SK-N-SH (cell line): ENCODE results near the gene BBS2. TPM values are rescaled to one million over a fixed set of nuclear protein-coding genes. Genes with fewer than 3 reads are reported as not detected.

ENCODE experiments used
- CTCF ChIA-PET: fragments of 300-600, 350-600 bp; formaldehyde crosslinking; extraction: SDS; loops from one replicate; lab custom pipeline; 2021; lab: Yijun Ruan, JAX
- POLR2A ChIA-PET: fragments of 350-600 bp; sonication (Branson Sonifier 250); formaldehyde crosslinking; extraction: SDS; loops from one replicate; lab custom pipeline; 2020; ENCODE audit warnings: antibody characterized with exemption, inconsistent platforms; lab: Yijun Ruan, JAX
- DNase-seq: peaks from one replicate; pipeline ENCODE4 v3.0.0; 2012
- H2AFZ ChIP-seq: fragments of 200-600 bp; sonication (generic); 2 replicates; pipeline ENCODE4 v1.8.1; 2016; ENCODE audit warnings: antibody characterized with exemption, mild to moderate bottlenecking, low read depth
- H3F3A ChIP-seq: fragments of 200-600 bp; sonication (generic); replicated peaks from 2 replicates; pipeline ENCODE3; 2016; ENCODE audit warnings: antibody characterized with exemption, mild to moderate bottlenecking; ENCODE audit not compliant: insufficient read depth
- H3K27ac ChIP-seq, 2 experiments: fragments of 200-500 bp in 1 of 2; fragments of 200-600 bp in 1 of 2; sonication (Bioruptor generic) in 1 of 2; sonication (generic), shearing (Covaris generic) in 1 of 2; 2 replicates each; pipeline versions ENCODE4 v1.5.1 to v1.6.1; 2014 to 2016; ENCODE audit warnings: low read depth in 2 of 2, inconsistent platforms in 1 of 2, low read length in 1 of 2, mild to moderate bottlenecking in 1 of 2, mixed read lengths in 1 of 2
- H3K27me3 ChIP-seq: fragments of 200-600 bp; sonication (generic), shearing (Covaris generic); 2 replicates; pipeline ENCODE4 v1.6.1; 2016; ENCODE audit warnings: mixed run types; ENCODE audit not compliant: insufficient read depth
- H3K36me3 ChIP-seq, 2 experiments: fragments of 200-500 bp in 1 of 2; fragments of 200-600 bp in 1 of 2; sonication (Bioruptor generic) in 1 of 2; sonication (generic) in 1 of 2; replicated peaks in 1 of 2; 2 replicates each; pipeline versions ENCODE3 to v1.5.1; 2014 to 2016; ENCODE audit warnings: low read length in 1 of 2, mild to moderate bottlenecking in 1 of 2; ENCODE audit not compliant: insufficient read depth in 2 of 2, control insufficient read depth in 1 of 2
- H3K4me1 ChIP-seq, 2 experiments: fragments of 200-500 bp in 1 of 2; fragments of 200-600 bp in 1 of 2; sonication (Bioruptor generic) in 1 of 2; sonication (generic), shearing (Covaris generic) in 1 of 2; 2 replicates each; pipeline versions ENCODE4 v1.5.1 to v1.6.1; 2014 to 2016; ENCODE audit warnings: low read depth in 1 of 2, low read length in 1 of 2, mixed run types in 1 of 2; ENCODE audit not compliant: insufficient read depth in 2 of 2, control insufficient read depth in 1 of 2
- H3K4me2 ChIP-seq: fragments of 200-600 bp; sonication (generic), shearing (Covaris generic); 2 replicates; pipeline ENCODE4 v1.6.1; 2017; ENCODE audit warnings: mixed run types
- H3K4me3 ChIP-seq, 2 experiments: fragments of 200-500 bp in 1 of 2; fragments of 200-600 bp in 1 of 2; sonication (Bioruptor generic) in 1 of 2; sonication (generic), shearing (Covaris generic) in 1 of 2; 2 replicates each; pipeline versions ENCODE4 v1.5.1 to v1.8.1; 2014 to 2016; ENCODE audit warnings: low read depth in 2 of 2, inconsistent platforms in 1 of 2, low read length in 1 of 2, mild to moderate bottlenecking in 1 of 2, mixed read lengths in 1 of 2, moderate library complexity in 1 of 2
- H3K79me2 ChIP-seq: fragments of 200-600 bp; sonication (generic); 2 replicates; pipeline ENCODE4 v1.8.1; 2017; ENCODE audit warnings: mild to moderate bottlenecking; ENCODE audit not compliant: insufficient read depth
- H3K9ac ChIP-seq: fragments of 200-600 bp; sonication (generic); 2 replicates; pipeline ENCODE4 v1.6.1; 2017; ENCODE audit warnings: mixed run types
- H3K9me2 ChIP-seq: fragments of 200-600 bp; sonication (generic); 2 replicates; pipeline ENCODE4 v1.6.1; 2017; ENCODE audit warnings: mixed run types
- H3K9me3 ChIP-seq: fragments of 200-600 bp; sonication (generic); 2 replicates; pipeline ENCODE4 v1.6.1; 2017; ENCODE audit warnings: mixed run types, mild to moderate bottlenecking, moderate library complexity
- H4K20me1 ChIP-seq: fragments of 200-600 bp; sonication (generic); 2 replicates; pipeline ENCODE4 v1.6.1; 2017; ENCODE audit warnings: mild to moderate bottlenecking, mixed run types; ENCODE audit not compliant: insufficient read depth
- ELF1 ChIP-seq: IDR thresholded peaks from 2 replicates; pipeline ENCODE4 v1.4.0; 2012
- FOSL2 ChIP-seq: IDR thresholded peaks from 2 replicates; pipeline ENCODE4 v1.4.0; 2012; ENCODE audit warnings: low read depth, mild to moderate bottlenecking, moderate library complexity, borderline replicate concordance
- GABPA ChIP-seq: IDR thresholded peaks from 2 replicates; pipeline ENCODE4 v1.4.0; 2012; ENCODE audit warnings: low read depth, mild to moderate bottlenecking
- JUND ChIP-seq: IDR thresholded peaks from 2 replicates; pipeline ENCODE4 v1.4.0; 2012
- MEF2A ChIP-seq: IDR thresholded peaks from 2 replicates; pipeline ENCODE4 v1.4.0; 2012; ENCODE audit warnings: low read depth, borderline replicate concordance
- MXI1 ChIP-seq: IDR thresholded peaks from 2 replicates; pipeline ENCODE4 v1.6.1; 2012; ENCODE audit warnings: mild to moderate bottlenecking, low read depth, low read length, improper control_type of control experiment
- RAD21 ChIP-seq: IDR thresholded peaks from 2 replicates; pipeline ENCODE4 v1.6.1; 2012; ENCODE audit warnings: mild to moderate bottlenecking, low read length
- RCOR1 ChIP-seq: fragments of 150-350 bp; IDR thresholded peaks from 2 replicates; pipeline ENCODE4 v1.6.1; 2017; ENCODE audit warnings: antibody characterized with exemption, low read length
- RXRA ChIP-seq: IDR thresholded peaks from 2 replicates; pipeline ENCODE4 v1.4.0; 2012; ENCODE audit warnings: low read depth, mild to moderate bottlenecking, borderline replicate concordance
- SIN3A ChIP-seq: IDR thresholded peaks from 2 replicates; pipeline ENCODE4 v1.6.1; 2012; ENCODE audit warnings: low read depth, mild to moderate bottlenecking, low read length, moderate library complexity, borderline replicate concordance
- TAF1 ChIP-seq: IDR thresholded peaks from 2 replicates; pipeline ENCODE4 v1.6.1; 2012; ENCODE audit warnings: low read depth, mild to moderate bottlenecking, low read length, moderate library complexity, borderline replicate concordance
- TCF12 ChIP-seq: IDR thresholded peaks from 2 replicates; pipeline ENCODE4 v1.4.0; 2012
- TEAD4 ChIP-seq: IDR thresholded peaks from 2 replicates; pipeline ENCODE4 v1.4.0; 2012; ENCODE audit warnings: mild to moderate bottlenecking, borderline replicate concordance; ENCODE audit not compliant: insufficient read depth
- ZBTB33 ChIP-seq: IDR thresholded peaks from 2 replicates; pipeline ENCODE4 v1.4.0; 2012; ENCODE audit warnings: low read depth, borderline replicate concordance
- WGBS: methylation state at CpG from one replicate; pipeline ENCODE4 v1.1.6; 2017; ENCODE audit warnings: low lambda C conversion rate; 5-methylcytosine and 5-hydroxymethylcytosine counted together
- polyA plus RNA-seq, 3 experiments: library from polyadenylated mRNA; depleted of rRNA; stranded (reverse); fragments of >200 nt; gene quantifications; 2 replicates each; pipeline ENCODE4 v1.2.3, GENCODE V29; 2012
- TF ChIP-seq, protein P1 (sequence below): fragments of 150-350 bp; IDR thresholded peaks from 2 replicates; pipeline ENCODE4 v1.6.1; 2017; ENCODE audit warnings: antibody characterized with exemption, low read length, low read depth, borderline replicate concordance
- TF ChIP-seq, protein P2 (sequence below): fragments of 200-600 bp; sonication (generic); IDR thresholded peaks from 2 replicates; pipeline ENCODE4 v1.6.1; 2017; ENCODE audit warnings: antibody characterized with exemption, mild to moderate bottlenecking, moderate library complexity

Gene BBS2
- polyA plus RNA-seq, 1 of the 3 experiments (the other 2 are of a cell fraction) = 74.3 TPM

DNA sequence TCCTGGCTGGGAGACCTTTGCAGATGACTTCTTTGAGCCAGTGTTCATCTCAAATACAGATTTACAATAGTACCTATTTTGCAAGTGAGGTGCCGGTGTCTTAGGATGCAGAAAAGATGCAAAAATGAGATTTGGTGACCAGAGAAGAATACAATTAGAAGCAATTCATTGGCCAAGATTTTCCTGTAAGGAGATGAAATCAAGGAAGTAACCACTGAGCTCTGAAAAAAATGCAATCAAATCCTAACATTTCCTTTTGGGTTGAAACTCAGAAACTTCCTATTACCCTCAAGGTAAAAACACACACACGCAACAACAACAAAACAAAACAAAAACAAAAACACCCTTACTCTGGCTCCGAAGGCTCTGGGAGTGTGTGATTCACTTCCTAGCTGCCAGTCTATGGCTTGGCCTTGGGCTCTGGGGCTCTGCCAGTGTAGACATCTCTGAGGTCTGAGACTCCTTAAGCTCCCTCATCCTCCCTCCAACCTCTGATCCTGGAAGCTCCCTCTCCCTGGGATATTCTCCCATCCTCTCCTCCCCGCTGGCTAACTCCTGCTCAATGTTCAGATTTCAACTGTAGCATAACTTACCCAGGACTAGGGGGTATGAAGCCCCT, 28.2 kb upstream of the BBS2 start (continued):
- TF ChIP-seq ZBTB33 = no peak
- no peak for TF ChIP-seq RXRA

DNA sequence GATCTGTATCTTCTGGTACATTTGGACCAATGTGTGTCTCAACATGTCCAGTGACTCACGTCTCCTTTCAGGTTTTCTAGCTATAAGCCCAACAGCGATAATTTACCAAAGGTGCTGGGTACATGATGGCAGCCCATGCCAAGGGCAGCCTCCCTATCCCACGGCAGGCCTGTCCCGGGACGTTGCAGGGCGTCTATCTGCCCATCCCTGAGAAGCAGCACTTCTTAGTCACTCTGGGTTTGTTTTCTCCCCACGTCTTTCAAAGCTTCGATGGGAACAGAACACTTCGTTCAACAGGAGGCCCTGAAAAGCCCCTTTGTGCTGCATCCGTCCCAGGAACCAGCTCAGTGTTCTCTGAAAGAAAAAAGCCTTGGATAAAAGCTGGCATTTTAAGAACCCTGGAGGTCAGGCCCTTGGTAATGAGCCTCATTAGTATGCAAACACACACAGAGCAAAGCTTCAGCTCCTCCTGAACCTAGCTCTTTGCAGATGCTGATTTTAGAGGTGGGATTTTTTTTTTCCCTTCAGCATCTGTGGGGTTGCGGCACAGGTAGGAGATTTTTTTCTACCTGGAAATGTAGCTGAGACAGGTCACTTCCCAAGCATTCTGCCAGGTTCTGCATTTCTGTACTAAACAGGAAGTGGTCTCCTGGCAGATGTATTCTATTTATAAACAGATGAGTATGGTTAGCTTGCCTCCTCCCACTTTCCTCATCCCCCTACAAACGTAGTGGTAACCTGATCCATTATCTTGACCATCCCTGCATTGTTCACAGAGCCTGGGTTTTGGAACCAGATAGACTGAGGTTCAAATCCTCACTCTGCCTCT, 27.5 kb upstream of the BBS2 start:
- CTCF ChIA-PET = interaction anchor here (0.7 to 2.5 kb wide), 3 partner anchors 20 to 53 kb away, joined by 3 to 7 read pairs (median 3); no protein-coding TSS in a partner anchor
- POLR2A ChIA-PET = no interaction called here
- H2AFZ ChIP-seq = peak overlapping the region; percentile 11; the same call in 1 of the 2 replicates
- H3F3A ChIP-seq = peaks cover 9% of the 10 kb centered on the region
- peaks cover 0 to 12% of the 10 kb centered on the region in 2 experiments; a peak in 2 of 4 replicates for H3K4me1 ChIP-seq
- no peak for TF ChIP-seq JUND
- peak; percentile 87; the same call in 1 of the 2 replicates for TF ChIP-seq TAF1
- TF ChIP-seq MEF2A = 0 out of 2 replicates have a peak, but pooled peaks have one; percentile 8
- TF ChIP-seq RCOR1 = no peak
- TF ChIP-seq TCF12 = peak; percentile 29; the same call in 1 of the 2 replicates
- DNase-seq = peak; percentile 20
- no peaks in the 10 kb centered on the region for H4K20me1 ChIP-seq
- no peaks in the 10 kb centered on the region for H3K9me2 ChIP-seq
- H3K9me3 ChIP-seq = no peaks in the 10 kb centered on the region
- WGBS = 64% methylated on average over 12 of the region's 12 CpGs
- no peaks in the 10 kb centered on the region for H3K36me3 ChIP-seq
- no peak overlapping the region for H3K4me3 ChIP-seq
- H3K79me2 ChIP-seq = no peaks in the 10 kb centered on the region
- 0 out of 4 replicates have a peak overlapping the region, but pooled peaks of 1 of the 2 experiments have one; percentile 5 for H3K27ac ChIP-seq
- H3K4me2 ChIP-seq = no peak overlapping the region
- H3K9ac ChIP-seq = no peak overlapping the region
- no peaks in the 10 kb centered on the region for H3K27me3 ChIP-seq

GRCh38 chr16:56542039-56542438, 22.2 kb upstream of the BBS2 start:
- Histone ChIP-seq H3K9me2 (no peaks in the 10 kb centered on the region), H3K27ac (no peak overlapping the region), H3K27me3 (no peaks in the 10 kb centered on the region), H3F3A (peaks cover 1% of the 10 kb centered on the region), H3K79me2 (no peaks in the 10 kb centered on the region), H3K4me1 (no peaks in the 10 kb centered on the region), H3K4me3 (no peak overlapping the region), H2AFZ (no peak overlapping the region), H3K9me3 (0 out of 2 replicates have a peak, but pooled peaks cover under 1% of the 10 kb centered on the region), H3K9ac (no peak overlapping the region), H3K4me2 (no peak overlapping the region), H3K36me3 (no peaks in the 10 kb centered on the region), H4K20me1 (no peaks in the 10 kb centered on the region)
- WGBS = 2% methylated on average over 2 of the region's 2 CpGs
- CTCF ChIA-PET = interaction anchor here (1.1 kb wide), 1 partner anchor 159 kb away, joined by 3 read pairs; no protein-coding TSS in a partner anchor
- no peak for DNase-seq
- POLR2A ChIA-PET = no interaction called here
- no peak for TF ChIP-seq TEAD4
- no peak for TF ChIP-seq ELF1
- TF ChIP-seq MEF2A = no peak
- no peak for TF ChIP-seq JUND
- TF ChIP-seq GABPA = no peak
- no peak for TF ChIP-seq FOSL2
- TF ChIP-seq, protein P1, sequence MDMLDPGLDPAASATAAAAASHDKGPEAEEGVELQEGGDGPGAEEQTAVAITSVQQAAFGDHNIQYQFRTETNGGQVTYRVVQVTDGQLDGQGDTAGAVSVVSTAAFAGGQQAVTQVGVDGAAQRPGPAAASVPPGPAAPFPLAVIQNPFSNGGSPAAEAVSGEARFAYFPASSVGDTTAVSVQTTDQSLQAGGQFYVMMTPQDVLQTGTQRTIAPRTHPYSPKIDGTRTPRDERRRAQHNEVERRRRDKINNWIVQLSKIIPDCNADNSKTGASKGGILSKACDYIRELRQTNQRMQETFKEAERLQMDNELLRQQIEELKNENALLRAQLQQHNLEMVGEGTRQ = no peak
- TF ChIP-seq, protein P2, sequence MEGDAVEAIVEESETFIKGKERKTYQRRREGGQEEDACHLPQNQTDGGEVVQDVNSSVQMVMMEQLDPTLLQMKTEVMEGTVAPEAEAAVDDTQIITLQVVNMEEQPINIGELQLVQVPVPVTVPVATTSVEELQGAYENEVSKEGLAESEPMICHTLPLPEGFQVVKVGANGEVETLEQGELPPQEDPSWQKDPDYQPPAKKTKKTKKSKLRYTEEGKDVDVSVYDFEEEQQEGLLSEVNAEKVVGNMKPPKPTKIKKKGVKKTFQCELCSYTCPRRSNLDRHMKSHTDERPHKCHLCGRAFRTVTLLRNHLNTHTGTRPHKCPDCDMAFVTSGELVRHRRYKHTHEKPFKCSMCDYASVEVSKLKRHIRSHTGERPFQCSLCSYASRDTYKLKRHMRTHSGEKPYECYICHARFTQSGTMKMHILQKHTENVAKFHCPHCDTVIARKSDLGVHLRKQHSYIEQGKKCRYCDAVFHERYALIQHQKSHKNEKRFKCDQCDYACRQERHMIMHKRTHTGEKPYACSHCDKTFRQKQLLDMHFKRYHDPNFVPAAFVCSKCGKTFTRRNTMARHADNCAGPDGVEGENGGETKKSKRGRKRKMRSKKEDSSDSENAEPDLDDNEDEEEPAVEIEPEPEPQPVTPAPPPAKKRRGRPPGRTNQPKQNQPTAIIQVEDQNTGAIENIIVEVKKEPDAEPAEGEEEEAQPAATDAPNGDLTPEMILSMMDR = no peak
- TF ChIP-seq RAD21 = no peak
- TF ChIP-seq ZBTB33 = no peak
- TF ChIP-seq TAF1 = no peak
- TF ChIP-seq SIN3A = no peak
- TF ChIP-seq MXI1 = no peak
- TF ChIP-seq RXRA = no peak
- TF ChIP-seq TCF12 = no peak
